ENCODE measurements around the gene KSR1. TPM values are rescaled to one million over a fixed set of nuclear protein-coding genes. Genes with fewer than 3 reads are reported as not detected.

KSR1 gene
- total and polyA plus RNA-seq, 2 experiments from 2014 or later = 7.8 to 53.2 TPM

DNA sequence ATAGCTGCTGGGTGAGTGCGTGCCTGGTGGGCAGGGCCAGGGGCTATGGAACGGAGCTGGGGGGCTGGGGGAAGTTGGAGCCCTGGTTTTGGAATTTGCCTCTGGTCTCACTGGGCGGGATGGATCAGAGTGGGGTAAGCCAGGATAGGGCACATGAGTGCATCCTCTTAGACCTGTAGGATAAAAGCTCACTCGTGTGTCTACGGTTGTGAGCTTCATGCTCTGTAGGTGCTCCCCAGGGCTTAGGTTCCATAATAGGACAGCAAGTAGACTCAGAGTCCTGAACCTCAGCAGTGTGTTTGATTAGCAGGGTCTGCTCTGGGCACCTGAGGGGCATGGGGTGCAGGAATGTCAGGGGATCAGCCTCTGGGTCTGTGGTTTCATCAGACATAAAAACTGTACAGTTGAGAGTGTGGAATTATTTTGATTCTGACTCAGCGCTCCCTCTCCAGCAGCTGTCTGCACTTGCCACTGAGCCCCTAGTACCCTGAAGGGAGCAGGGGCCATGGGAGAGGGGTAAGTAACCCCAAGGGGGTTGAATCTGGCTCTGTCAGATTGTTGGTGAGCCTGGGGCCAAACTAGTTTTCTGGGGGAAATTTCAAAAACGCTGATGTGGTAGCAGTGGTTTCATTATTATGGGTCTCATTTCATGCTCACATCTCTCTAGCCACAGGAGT, 90.5 kb downstream of the KSR1 start:
- Histone ChIP-seq H3K4me1 (ENCODE audit: insufficient read depth) (no peaks in the 10 kb centered on the region; the same call in 1 of the 2 replicates), H4K20me1 (replicated peaks; ENCODE audit: insufficient read depth) (peaks cover 12% of the 10 kb centered on the region), H3F3A (replicated peaks; ENCODE audit: low read depth) (no peaks in the 10 kb centered on the region), H3K27ac (ENCODE audit: low read depth) (no peak overlapping the region), H3K27me3 (ENCODE audit: insufficient read depth) (no peaks in the 10 kb centered on the region), H3K9me2 (ENCODE audit: insufficient read depth) (peaks cover 3% of the 10 kb centered on the region; the same call in 1 of the 2 replicates), H2AFZ (no peak overlapping the region), H3K4me3 (no peak overlapping the region), H3K79me2 (replicated peaks; ENCODE audit: insufficient read depth) (peaks cover 70% of the 10 kb centered on the region), H3K4me2 (no peak overlapping the region), H3K36me3 (ENCODE audit: insufficient read depth) (no peaks in the 10 kb centered on the region)
- DNase-seq (ENCODE audit: low spot score) = no peak
- TF ChIP-seq, protein P1, sequence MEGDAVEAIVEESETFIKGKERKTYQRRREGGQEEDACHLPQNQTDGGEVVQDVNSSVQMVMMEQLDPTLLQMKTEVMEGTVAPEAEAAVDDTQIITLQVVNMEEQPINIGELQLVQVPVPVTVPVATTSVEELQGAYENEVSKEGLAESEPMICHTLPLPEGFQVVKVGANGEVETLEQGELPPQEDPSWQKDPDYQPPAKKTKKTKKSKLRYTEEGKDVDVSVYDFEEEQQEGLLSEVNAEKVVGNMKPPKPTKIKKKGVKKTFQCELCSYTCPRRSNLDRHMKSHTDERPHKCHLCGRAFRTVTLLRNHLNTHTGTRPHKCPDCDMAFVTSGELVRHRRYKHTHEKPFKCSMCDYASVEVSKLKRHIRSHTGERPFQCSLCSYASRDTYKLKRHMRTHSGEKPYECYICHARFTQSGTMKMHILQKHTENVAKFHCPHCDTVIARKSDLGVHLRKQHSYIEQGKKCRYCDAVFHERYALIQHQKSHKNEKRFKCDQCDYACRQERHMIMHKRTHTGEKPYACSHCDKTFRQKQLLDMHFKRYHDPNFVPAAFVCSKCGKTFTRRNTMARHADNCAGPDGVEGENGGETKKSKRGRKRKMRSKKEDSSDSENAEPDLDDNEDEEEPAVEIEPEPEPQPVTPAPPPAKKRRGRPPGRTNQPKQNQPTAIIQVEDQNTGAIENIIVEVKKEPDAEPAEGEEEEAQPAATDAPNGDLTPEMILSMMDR (conservative IDR thresholded peaks at IDR 0.05; ENCODE audit: low read depth in 2 of 2) = no peak
- TF ChIP-seq ZNF114 (CRISPR knock-in tag; IDR thresholded peaks at IDR 0.05) = no peak
- TF ChIP-seq NANOG (IDR thresholded peaks at IDR 0.05; ENCODE audit: borderline replicate concordance) = no peak
- no peak for TF ChIP-seq ZNF331 (CRISPR knock-in tag; IDR thresholded peaks at IDR 0.05; ENCODE audit: low read depth)
- TF ChIP-seq STAT1 (IDR thresholded peaks at IDR 0.05; ENCODE audit: unreplicated experiment) = no peak
- TF ChIP-seq POLR2AphosphoS5 (IDR thresholded peaks at IDR 0.05; ENCODE audit: low read depth) = no peak
- TF ChIP-seq, protein P2, sequence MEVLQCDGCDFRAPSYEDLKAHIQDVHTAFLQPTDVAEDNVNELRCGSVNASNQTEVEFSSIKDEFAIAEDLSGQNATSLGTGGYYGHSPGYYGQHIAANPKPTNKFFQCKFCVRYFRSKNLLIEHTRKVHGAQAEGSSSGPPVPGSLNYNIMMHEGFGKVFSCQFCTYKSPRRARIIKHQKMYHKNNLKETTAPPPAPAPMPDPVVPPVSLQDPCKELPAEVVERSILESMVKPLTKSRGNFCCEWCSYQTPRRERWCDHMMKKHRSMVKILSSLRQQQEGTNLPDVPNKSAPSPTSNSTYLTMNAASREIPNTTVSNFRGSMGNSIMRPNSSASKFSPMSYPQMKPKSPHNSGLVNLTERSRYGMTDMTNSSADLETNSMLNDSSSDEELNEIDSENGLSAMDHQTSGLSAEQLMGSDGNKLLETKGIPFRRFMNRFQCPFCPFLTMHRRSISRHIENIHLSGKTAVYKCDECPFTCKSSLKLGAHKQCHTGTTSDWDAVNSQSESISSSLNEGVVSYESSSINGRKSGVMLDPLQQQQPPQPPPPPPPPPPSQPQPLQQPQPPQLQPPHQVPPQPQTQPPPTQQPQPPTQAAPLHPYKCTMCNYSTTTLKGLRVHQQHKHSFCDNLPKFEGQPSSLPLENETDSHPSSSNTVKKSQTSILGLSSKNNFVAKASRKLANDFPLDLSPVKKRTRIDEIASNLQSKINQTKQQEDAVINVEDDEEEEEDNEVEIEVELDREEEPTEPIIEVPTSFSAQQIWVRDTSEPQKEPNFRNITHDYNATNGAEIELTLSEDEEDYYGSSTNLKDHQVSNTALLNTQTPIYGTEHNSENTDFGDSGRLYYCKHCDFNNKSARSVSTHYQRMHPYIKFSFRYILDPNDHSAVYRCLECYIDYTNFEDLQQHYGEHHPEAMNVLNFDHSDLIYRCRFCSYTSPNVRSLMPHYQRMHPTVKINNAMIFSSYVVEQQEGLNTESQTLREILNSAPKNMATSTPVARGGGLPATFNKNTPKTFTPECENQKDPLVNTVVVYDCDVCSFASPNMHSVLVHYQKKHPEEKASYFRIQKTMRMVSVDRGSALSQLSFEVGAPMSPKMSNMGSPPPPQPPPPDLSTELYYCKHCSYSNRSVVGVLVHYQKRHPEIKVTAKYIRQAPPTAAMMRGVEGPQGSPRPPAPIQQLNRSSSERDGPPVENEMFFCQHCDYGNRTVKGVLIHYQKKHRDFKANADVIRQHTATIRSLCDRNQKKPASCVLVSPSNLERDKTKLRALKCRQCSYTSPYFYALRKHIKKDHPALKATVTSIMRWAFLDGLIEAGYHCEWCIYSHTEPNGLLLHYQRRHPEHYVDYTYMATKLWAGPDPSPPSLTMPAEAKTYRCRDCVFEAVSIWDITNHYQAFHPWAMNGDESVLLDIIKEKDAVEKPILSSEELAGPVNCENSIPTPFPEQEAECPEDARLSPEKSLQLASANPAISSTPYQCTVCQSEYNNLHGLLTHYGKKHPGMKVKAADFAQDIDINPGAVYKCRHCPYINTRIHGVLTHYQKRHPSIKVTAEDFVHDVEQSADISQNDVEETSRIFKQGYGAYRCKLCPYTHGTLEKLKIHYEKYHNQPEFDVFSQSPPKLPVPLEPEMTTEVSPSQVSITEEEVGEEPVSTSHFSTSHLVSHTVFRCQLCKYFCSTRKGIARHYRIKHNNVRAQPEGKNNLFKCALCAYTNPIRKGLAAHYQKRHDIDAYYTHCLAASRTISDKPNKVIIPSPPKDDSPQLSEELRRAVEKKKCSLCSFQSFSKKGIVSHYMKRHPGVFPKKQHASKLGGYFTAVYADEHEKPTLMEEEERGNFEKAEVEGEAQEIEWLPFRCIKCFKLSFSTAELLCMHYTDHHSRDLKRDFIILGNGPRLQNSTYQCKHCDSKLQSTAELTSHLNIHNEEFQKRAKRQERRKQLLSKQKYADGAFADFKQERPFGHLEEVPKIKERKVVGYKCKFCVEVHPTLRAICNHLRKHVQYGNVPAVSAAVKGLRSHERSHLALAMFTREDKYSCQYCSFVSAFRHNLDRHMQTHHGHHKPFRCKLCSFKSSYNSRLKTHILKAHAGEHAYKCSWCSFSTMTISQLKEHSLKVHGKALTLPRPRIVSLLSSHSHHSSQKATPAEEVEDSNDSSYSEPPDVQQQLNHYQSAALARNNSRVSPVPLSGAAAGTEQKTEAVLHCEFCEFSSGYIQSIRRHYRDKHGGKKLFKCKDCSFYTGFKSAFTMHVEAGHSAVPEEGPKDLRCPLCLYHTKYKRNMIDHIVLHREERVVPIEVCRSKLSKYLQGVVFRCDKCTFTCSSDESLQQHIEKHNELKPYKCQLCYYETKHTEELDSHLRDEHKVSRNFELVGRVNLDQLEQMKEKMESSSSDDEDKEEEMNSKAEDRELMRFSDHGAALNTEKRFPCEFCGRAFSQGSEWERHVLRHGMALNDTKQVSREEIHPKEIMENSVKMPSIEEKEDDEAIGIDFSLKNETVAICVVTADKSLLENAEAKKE (CRISPR knock-in tag; IDR thresholded peaks at IDR 0.05) = no peak
- no peak for TF ChIP-seq EZH2phosphoT487 (IDR thresholded peaks at IDR 0.05; ENCODE audit: unreplicated experiment)
- TF ChIP-seq, protein P3, sequence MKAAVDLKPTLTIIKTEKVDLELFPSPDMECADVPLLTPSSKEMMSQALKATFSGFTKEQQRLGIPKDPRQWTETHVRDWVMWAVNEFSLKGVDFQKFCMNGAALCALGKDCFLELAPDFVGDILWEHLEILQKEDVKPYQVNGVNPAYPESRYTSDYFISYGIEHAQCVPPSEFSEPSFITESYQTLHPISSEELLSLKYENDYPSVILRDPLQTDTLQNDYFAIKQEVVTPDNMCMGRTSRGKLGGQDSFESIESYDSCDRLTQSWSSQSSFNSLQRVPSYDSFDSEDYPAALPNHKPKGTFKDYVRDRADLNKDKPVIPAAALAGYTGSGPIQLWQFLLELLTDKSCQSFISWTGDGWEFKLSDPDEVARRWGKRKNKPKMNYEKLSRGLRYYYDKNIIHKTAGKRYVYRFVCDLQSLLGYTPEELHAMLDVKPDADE (IDR thresholded peaks at IDR 0.05) = no peak
- TF ChIP-seq, protein P4, sequence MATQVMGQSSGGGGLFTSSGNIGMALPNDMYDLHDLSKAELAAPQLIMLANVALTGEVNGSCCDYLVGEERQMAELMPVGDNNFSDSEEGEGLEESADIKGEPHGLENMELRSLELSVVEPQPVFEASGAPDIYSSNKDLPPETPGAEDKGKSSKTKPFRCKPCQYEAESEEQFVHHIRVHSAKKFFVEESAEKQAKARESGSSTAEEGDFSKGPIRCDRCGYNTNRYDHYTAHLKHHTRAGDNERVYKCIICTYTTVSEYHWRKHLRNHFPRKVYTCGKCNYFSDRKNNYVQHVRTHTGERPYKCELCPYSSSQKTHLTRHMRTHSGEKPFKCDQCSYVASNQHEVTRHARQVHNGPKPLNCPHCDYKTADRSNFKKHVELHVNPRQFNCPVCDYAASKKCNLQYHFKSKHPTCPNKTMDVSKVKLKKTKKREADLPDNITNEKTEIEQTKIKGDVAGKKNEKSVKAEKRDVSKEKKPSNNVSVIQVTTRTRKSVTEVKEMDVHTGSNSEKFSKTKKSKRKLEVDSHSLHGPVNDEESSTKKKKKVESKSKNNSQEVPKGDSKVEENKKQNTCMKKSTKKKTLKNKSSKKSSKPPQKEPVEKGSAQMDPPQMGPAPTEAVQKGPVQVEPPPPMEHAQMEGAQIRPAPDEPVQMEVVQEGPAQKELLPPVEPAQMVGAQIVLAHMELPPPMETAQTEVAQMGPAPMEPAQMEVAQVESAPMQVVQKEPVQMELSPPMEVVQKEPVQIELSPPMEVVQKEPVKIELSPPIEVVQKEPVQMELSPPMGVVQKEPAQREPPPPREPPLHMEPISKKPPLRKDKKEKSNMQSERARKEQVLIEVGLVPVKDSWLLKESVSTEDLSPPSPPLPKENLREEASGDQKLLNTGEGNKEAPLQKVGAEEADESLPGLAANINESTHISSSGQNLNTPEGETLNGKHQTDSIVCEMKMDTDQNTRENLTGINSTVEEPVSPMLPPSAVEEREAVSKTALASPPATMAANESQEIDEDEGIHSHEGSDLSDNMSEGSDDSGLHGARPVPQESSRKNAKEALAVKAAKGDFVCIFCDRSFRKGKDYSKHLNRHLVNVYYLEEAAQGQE (IDR thresholded peaks at IDR 0.05; ENCODE audit: unreplicated experiment) = no peak
- TF ChIP-seq EZH2 (IDR thresholded peaks at IDR 0.05; ENCODE audit: low read depth, unreplicated experiment) = no peak
- TF ChIP-seq CREB1 (CRISPR knock-in tag; IDR thresholded peaks at IDR 0.05; ENCODE audit: low read depth) = no peak
- no peak for TF ChIP-seq JUNB (IDR thresholded peaks at IDR 0.05; ENCODE audit: unreplicated experiment)
- H3K27ac Mint-ChIP-seq = peak overlapping the region; percentile 52; the same call in 1 of the 2 replicates
- peaks cover 5% of the 10 kb centered on the region; the same call in 1 of the 3 replicates for H3K36me3 Mint-ChIP-seq (ENCODE audit: low read depth)
- no peak overlapping the region for H3K4me3 Mint-ChIP-seq
- peaks cover 3% of the 10 kb centered on the region for H3K27me3 Mint-ChIP-seq (ENCODE audit: insufficient read depth, low read depth, poor library complexity)
- no peaks in the 10 kb centered on the region for H3K9me3 Mint-ChIP-seq
- no peak; the same call in 2 of the 3 replicates for ATAC-seq
- H3K4me1 Mint-ChIP-seq = peaks cover 22% of the 10 kb centered on the region
